WTC11 (cell line): ENCODE data around the gene ATP9B. TPM values are rescaled to one million over a fixed set of nuclear protein-coding genes. Genes with fewer than 3 reads are reported as not detected.

Experiments
- AR ChIP-seq: fragments of 250-450 bp; sonication (Bioruptor Pico); IDR thresholded peaks from 2 replicates; pipeline ENCODE4 v1.9.0; 2021; ENCODE audit warnings: mild to moderate bottlenecking
- ATF1 ChIP-seq: sonication (generic); formaldehyde crosslinking; IDR thresholded peaks from 2 replicates; pipeline ENCODE4 v1.8.1; 2023; ENCODE audit warnings: mild to moderate bottlenecking, moderate library complexity, missing genetic modification reagents
- CREB1 ChIP-seq: sonication (generic); formaldehyde crosslinking; IDR thresholded peaks from 2 replicates; pipeline ENCODE4 v1.8.0; 2023; ENCODE audit warnings: mild to moderate bottlenecking, missing genetic modification reagents
- ELF4 ChIP-seq: sonication (generic); formaldehyde crosslinking; IDR thresholded peaks from 2 replicates; pipeline ENCODE4 v1.8.1; 2022; ENCODE audit warnings: low read depth, mild to moderate bottlenecking, moderate library complexity, missing genetic modification reagents
- ERG ChIP-seq: fragments of 250-450 bp; sonication (Bioruptor Pico); IDR thresholded peaks from 2 replicates; pipeline ENCODE4 v1.8.0; 2021; ENCODE audit warnings: mild to moderate bottlenecking
- JUN ChIP-seq: sonication (generic); formaldehyde crosslinking; IDR thresholded peaks from 2 replicates; pipeline ENCODE4 v1.8.0; 2023; ENCODE audit warnings: mild to moderate bottlenecking, missing genetic modification reagents
- KAT7 ChIP-seq: sonication (generic); formaldehyde crosslinking; IDR thresholded peaks from 2 replicates; pipeline ENCODE4 v1.8.1; 2023; ENCODE audit warnings: missing genetic modification reagents, mild to moderate bottlenecking, borderline replicate concordance
- NFE2L1 ChIP-seq: sonication (generic); formaldehyde crosslinking; IDR thresholded peaks from 2 replicates; pipeline ENCODE4 v1.8.1; 2023; ENCODE audit warnings: missing genetic modification reagents
- NR1H2 ChIP-seq: sonication (generic); formaldehyde crosslinking; IDR thresholded peaks from 2 replicates; pipeline ENCODE4 v1.9.0; 2021; ENCODE audit warnings: mild to moderate bottlenecking, moderate library complexity, missing genetic modification reagents
- OVOL2 ChIP-seq: fragments of 250-450 bp; sonication (Bioruptor Pico); IDR thresholded peaks from 2 replicates; pipeline ENCODE4 v1.9.0; 2021; ENCODE audit warnings: mild to moderate bottlenecking, borderline replicate concordance
- PRRX2 ChIP-seq: fragments of 250-450 bp; sonication (Bioruptor Pico); IDR thresholded peaks from 2 replicates; pipeline ENCODE4 v1.8.0; 2021; ENCODE audit warnings: mild to moderate bottlenecking
- RELA ChIP-seq: sonication (generic); formaldehyde crosslinking; IDR thresholded peaks from 2 replicates; pipeline ENCODE4 v1.8.1; 2022; ENCODE audit warnings: missing genetic modification reagents, mild to moderate bottlenecking, borderline replicate concordance
- RORB ChIP-seq: fragments of 250-450 bp; sonication (Bioruptor Pico); IDR thresholded peaks from 2 replicates; pipeline ENCODE4 v1.9.0; 2021; ENCODE audit warnings: mild to moderate bottlenecking
- SMAD3 ChIP-seq: sonication (generic); formaldehyde crosslinking; IDR thresholded peaks from 2 replicates; pipeline ENCODE4 v1.8.0; 2022; ENCODE audit warnings: missing genetic modification reagents, mild to moderate bottlenecking, borderline replicate concordance
- TCF7 ChIP-seq: sonication (generic); formaldehyde crosslinking; IDR thresholded peaks from 2 replicates; pipeline ENCODE4 v1.8.0; 2022; ENCODE audit warnings: mild to moderate bottlenecking, low read depth, missing genetic modification reagents, moderate library complexity
- ZNF121 ChIP-seq: sonication (generic); formaldehyde crosslinking; IDR thresholded peaks from 2 replicates; pipeline ENCODE4 v1.8.0; 2023; ENCODE audit warnings: missing genetic modification reagents
- ZNF232 ChIP-seq: sonication (generic); formaldehyde crosslinking; IDR thresholded peaks from 2 replicates; pipeline ENCODE4 v1.8.0; 2022; ENCODE audit warnings: mild to moderate bottlenecking, missing genetic modification reagents
- ZNF423 ChIP-seq: fragments of 250-450 bp; sonication (Bioruptor Pico); IDR thresholded peaks from 2 replicates; pipeline ENCODE4 v2.1.2; 2022; ENCODE audit warnings: mild to moderate bottlenecking, moderate library complexity
- ZNF671 ChIP-seq: fragments of 250-450 bp; sonication (Bioruptor Pico); IDR thresholded peaks from 2 replicates; pipeline ENCODE4 v1.8.0; 2021; ENCODE audit warnings: mild to moderate bottlenecking
- total RNA-seq: library from RNA; stranded (reverse); gene quantifications from 3 replicates; pipeline ENCODE4 v1.2.3, GENCODE V29; 2021
- TF ChIP-seq, protein P1 (sequence below): sonication (generic); formaldehyde crosslinking; IDR thresholded peaks from 2 replicates; pipeline ENCODE4 v1.8.1; 2023; ENCODE audit warnings: mild to moderate bottlenecking, missing genetic modification reagents, borderline replicate concordance
- TF ChIP-seq, protein P2 (sequence below): fragments of 250-450 bp; sonication (Bioruptor Pico); IDR thresholded peaks from 2 replicates; pipeline ENCODE4 v1.9.0; 2021; ENCODE audit warnings: moderate library complexity, mild to moderate bottlenecking, inconsistent platforms, borderline replicate concordance
- TF ChIP-seq, protein P3 (sequence below): sonication (generic); formaldehyde crosslinking; IDR thresholded peaks from 2 replicates; pipeline ENCODE4 v1.8.0; 2023; ENCODE audit warnings: missing genetic modification reagents
- TF ChIP-seq, protein P4 (sequence below): sonication (generic); formaldehyde crosslinking; IDR thresholded peaks from 2 replicates; pipeline ENCODE4 v1.8.1; 2023; ENCODE audit warnings: mild to moderate bottlenecking, moderate library complexity, missing genetic modification reagents
- TF ChIP-seq, protein P5 (sequence below): sonication (generic); formaldehyde crosslinking; IDR thresholded peaks from 2 replicates; pipeline ENCODE4 v1.8.1; 2023; ENCODE audit warnings: mild to moderate bottlenecking, missing genetic modification reagents, moderate library complexity
- TF ChIP-seq, protein P6 (sequence below): sonication (generic); formaldehyde crosslinking; IDR thresholded peaks from 2 replicates; pipeline ENCODE4 v1.8.0; 2022; ENCODE audit warnings: mild to moderate bottlenecking, missing genetic modification reagents
- TF ChIP-seq, protein P7 (sequence below): sonication (generic); formaldehyde crosslinking; IDR thresholded peaks from 2 replicates; pipeline ENCODE4 v1.8.1; 2023; ENCODE audit warnings: mild to moderate bottlenecking, missing genetic modification reagents, moderate library complexity

Gene ATP9B
- total RNA-seq, 1 experiment from 2014 or later: 19.0 TPM

DNA sequence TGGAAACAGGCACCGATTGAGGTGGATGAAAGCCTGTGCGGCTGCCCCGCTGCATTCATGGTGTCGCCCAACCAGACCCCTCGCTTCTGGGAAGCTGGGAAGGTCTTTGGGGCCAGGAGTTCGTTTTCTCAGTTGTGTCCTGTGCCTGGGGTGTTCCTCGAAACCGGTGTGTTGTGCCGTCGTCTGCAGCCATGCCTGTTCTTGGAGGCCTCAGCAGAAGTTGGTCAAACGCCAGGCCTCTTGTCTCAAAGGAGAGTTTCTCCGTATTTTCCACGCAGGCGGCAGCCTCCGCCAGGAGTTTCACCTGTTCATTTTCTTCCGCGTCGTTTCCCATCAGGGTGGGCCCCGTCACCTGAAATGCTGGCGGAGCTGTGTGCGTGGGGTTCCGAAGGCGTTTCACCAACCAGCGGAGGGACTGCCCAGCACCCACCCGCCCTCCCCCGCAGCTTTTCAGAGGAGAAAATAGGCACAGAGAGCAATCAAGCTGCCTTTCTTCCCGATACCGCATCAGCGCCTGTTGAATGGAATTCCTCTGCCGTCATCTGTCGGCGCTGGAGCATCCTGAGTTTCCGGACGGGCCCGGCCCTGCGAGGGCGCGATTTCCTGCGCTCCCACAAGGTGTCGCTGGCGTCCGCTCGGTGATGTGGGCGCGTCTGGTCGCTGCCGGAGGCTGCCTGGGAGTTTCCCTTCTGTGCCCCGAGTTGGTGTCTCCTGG lies 309.5 kb downstream of the ATP9B start (continued):
- TF ChIP-seq, protein P1, sequence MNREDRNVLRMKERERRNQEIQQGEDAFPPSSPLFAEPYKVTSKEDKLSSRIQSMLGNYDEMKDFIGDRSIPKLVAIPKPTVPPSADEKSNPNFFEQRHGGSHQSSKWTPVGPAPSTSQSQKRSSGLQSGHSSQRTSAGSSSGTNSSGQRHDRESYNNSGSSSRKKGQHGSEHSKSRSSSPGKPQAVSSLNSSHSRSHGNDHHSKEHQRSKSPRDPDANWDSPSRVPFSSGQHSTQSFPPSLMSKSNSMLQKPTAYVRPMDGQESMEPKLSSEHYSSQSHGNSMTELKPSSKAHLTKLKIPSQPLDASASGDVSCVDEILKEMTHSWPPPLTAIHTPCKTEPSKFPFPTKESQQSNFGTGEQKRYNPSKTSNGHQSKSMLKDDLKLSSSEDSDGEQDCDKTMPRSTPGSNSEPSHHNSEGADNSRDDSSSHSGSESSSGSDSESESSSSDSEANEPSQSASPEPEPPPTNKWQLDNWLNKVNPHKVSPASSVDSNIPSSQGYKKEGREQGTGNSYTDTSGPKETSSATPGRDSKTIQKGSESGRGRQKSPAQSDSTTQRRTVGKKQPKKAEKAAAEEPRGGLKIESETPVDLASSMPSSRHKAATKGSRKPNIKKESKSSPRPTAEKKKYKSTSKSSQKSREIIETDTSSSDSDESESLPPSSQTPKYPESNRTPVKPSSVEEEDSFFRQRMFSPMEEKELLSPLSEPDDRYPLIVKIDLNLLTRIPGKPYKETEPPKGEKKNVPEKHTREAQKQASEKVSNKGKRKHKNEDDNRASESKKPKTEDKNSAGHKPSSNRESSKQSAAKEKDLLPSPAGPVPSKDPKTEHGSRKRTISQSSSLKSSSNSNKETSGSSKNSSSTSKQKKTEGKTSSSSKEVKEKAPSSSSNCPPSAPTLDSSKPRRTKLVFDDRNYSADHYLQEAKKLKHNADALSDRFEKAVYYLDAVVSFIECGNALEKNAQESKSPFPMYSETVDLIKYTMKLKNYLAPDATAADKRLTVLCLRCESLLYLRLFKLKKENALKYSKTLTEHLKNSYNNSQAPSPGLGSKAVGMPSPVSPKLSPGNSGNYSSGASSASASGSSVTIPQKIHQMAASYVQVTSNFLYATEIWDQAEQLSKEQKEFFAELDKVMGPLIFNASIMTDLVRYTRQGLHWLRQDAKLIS: peak; percentile 51; the same call in 1 of the 2 replicates
- TF ChIP-seq, protein P2, sequence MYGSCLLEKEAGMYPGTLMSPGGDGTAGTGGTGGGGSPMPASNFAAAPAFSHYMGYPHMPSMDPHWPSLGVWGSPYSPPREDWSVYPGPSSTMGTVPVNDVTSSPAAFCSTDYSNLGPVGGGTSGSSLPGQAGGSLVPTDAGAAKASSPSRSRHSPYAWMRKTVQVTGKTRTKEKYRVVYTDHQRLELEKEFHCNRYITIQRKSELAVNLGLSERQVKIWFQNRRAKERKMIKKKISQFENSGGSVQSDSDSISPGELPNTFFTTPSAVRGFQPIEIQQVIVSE: no peak
- no peak for TF ChIP-seq JUN (CRISPR knock-in tag)
- TF ChIP-seq RORB (CRISPR knock-in tag): no peak
- no peak for TF ChIP-seq NR1H2
- no peak for TF ChIP-seq ERG
- TF ChIP-seq ZNF232 (CRISPR knock-in tag): peak; percentile 26; the same call in 1 of the 2 replicates
- no peak for TF ChIP-seq ZNF671 (CRISPR knock-in tag)
- TF ChIP-seq, protein P3, sequence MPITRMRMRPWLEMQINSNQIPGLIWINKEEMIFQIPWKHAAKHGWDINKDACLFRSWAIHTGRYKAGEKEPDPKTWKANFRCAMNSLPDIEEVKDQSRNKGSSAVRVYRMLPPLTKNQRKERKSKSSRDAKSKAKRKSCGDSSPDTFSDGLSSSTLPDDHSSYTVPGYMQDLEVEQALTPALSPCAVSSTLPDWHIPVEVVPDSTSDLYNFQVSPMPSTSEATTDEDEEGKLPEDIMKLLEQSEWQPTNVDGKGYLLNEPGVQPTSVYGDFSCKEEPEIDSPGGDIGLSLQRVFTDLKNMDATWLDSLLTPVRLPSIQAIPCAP (CRISPR knock-in tag): no peak
- TF ChIP-seq, protein P4, sequence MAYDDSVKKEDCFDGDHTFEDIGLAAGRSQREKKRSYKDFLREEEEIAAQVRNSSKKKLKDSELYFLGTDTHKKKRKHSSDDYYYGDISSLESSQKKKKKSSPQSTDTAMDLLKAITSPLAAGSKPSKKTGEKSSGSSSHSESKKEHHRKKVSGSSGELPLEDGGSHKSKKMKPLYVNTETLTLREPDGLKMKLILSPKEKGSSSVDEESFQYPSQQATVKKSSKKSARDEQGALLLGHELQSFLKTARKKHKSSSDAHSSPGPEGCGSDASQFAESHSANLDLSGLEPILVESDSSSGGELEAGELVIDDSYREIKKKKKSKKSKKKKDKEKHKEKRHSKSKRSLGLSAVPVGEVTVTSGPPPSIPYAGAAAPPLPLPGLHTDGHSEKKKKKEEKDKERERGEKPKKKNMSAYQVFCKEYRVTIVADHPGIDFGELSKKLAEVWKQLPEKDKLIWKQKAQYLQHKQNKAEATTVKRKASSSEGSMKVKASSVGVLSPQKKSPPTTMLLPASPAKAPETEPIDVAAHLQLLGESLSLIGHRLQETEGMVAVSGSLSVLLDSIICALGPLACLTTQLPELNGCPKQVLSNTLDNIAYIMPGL (CRISPR knock-in tag): peak; percentile 64; the same call in 1 of the 2 replicates
- TF ChIP-seq OVOL2 (CRISPR knock-in tag): no peak
- no peak for TF ChIP-seq PRRX2 (CRISPR knock-in tag)
- TF ChIP-seq, protein P5, sequence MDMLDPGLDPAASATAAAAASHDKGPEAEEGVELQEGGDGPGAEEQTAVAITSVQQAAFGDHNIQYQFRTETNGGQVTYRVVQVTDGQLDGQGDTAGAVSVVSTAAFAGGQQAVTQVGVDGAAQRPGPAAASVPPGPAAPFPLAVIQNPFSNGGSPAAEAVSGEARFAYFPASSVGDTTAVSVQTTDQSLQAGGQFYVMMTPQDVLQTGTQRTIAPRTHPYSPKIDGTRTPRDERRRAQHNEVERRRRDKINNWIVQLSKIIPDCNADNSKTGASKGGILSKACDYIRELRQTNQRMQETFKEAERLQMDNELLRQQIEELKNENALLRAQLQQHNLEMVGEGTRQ (CRISPR knock-in tag): no peak
- TF ChIP-seq KAT7: no peak
- TF ChIP-seq, protein P6, sequence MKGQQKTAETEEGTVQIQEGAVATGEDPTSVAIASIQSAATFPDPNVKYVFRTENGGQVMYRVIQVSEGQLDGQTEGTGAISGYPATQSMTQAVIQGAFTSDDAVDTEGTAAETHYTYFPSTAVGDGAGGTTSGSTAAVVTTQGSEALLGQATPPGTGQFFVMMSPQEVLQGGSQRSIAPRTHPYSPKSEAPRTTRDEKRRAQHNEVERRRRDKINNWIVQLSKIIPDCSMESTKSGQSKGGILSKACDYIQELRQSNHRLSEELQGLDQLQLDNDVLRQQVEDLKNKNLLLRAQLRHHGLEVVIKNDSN: no peak
- no peak for TF ChIP-seq SMAD3 (CRISPR knock-in tag)
- TF ChIP-seq AR: no peak
- no peak for TF ChIP-seq ZNF423
- TF ChIP-seq CREB1: no peak
- no peak for TF ChIP-seq ELF4 (CRISPR knock-in tag)
- no peak for TF ChIP-seq ZNF121 (CRISPR knock-in tag)
- no peak for TF ChIP-seq RELA (CRISPR knock-in tag)
- TF ChIP-seq TCF7 (CRISPR knock-in tag): no peak
- no peak for TF ChIP-seq NFE2L1 (CRISPR knock-in tag)
- TF ChIP-seq, protein P7, sequence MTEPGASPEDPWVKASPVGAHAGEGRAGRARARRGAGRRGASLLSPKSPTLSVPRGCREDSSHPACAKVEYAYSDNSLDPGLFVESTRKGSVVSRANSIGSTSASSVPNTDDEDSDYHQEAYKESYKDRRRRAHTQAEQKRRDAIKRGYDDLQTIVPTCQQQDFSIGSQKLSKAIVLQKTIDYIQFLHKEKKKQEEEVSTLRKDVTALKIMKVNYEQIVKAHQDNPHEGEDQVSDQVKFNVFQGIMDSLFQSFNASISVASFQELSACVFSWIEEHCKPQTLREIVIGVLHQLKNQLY (CRISPR knock-in tag): no peak
- TF ChIP-seq ATF1 (CRISPR knock-in tag): no peak
